PC-9 (cell line): ENCODE data around the gene FUT9. TPM values are rescaled to one million over a fixed set of nuclear protein-coding genes. Genes with fewer than 3 reads are reported as not detected.

ENCODE experiments used
- BruUV-seq: library from RNA; stranded (reverse); fragments of 400-500 nt; replicated peaks from 2 replicates; lab custom pipeline; 2021; lab: Mats Ljungman, UMichigan
- CTCF ChIA-PET: fragments of 300-600 bp; sonication (Branson Sonifier 250); formaldehyde crosslinking; loops from one replicate; lab custom pipeline; 2022; ENCODE audit warnings: antibody characterized with exemption; lab: Charles Lee
- POLR2A ChIA-PET: fragments of 300-600 bp; sonication (Branson Sonifier 250); formaldehyde crosslinking; loops from one replicate; lab custom pipeline; 2022; ENCODE audit warnings: antibody characterized with exemption; ENCODE audit not compliant: unreplicated experiment; lab: Charles Lee
- DNase-seq, 2 experiments: peaks; one replicate each; pipeline versions ENCODE4 v3.0.0 to v3.0.0-alpha.2; 2015 to 2022; ENCODE audit warnings: mixed read lengths in 1 of 2
- H2AFZ ChIP-seq: fragments of 200-600 bp; sonication (generic); 2 replicates; pipeline ENCODE4 v1.8.1; 2017; ENCODE audit warnings: antibody characterized with exemption
- H3F3A ChIP-seq: fragments of 200-600 bp; sonication (generic); 2 replicates; pipeline ENCODE4 v1.8.1; 2017; ENCODE audit warnings: antibody characterized with exemption, mild to moderate bottlenecking, low read depth; ENCODE audit not compliant: insufficient read depth
- H3K27ac ChIP-seq: fragments of 200-600 bp; sonication (generic); 2 replicates; pipeline ENCODE4 v1.6.1; 2016; ENCODE audit warnings: mixed run types
- H3K27me3 ChIP-seq: fragments of 200-600 bp; sonication (generic); 2 replicates; pipeline ENCODE4 v1.6.1; 2016; ENCODE audit warnings: low read depth, mixed run types; ENCODE audit not compliant: insufficient read depth
- H3K36me3 ChIP-seq: fragments of 200-600 bp; sonication (generic); 2 replicates; pipeline ENCODE4 v1.6.1; 2016; ENCODE audit warnings: low read depth, mixed run types
- H3K4me1 ChIP-seq: fragments of 200-600 bp; sonication (generic); replicated peaks from 2 replicates; pipeline ENCODE4 v1.6.1; 2016; ENCODE audit warnings: mixed run types; ENCODE audit not compliant: insufficient read depth
- H3K4me2 ChIP-seq: fragments of 200-600 bp; sonication (generic); 2 replicates; pipeline ENCODE4 v1.6.1; 2017; ENCODE audit warnings: mixed run types
- H3K4me3 ChIP-seq: fragments of 200-600 bp; sonication (generic); 2 replicates; pipeline ENCODE4 v1.6.1; 2016; ENCODE audit warnings: mixed run types
- H3K79me2 ChIP-seq: fragments of 200-600 bp; sonication (generic); 2 replicates; pipeline ENCODE4 v1.6.1; 2017; ENCODE audit warnings: low read depth, mixed run types
- H3K9me2 ChIP-seq: fragments of 200-600 bp; sonication (generic); 2 replicates; pipeline ENCODE4 v1.8.1; 2017; ENCODE audit warnings: mild to moderate bottlenecking; ENCODE audit not compliant: insufficient read depth
- H3K9me3 ChIP-seq: fragments of 200-600 bp; sonication (generic); 2 replicates; pipeline ENCODE4 v1.8.1; 2016; ENCODE audit warnings: low read depth; ENCODE audit not compliant: insufficient read depth
- H4K20me1 ChIP-seq: fragments of 200-600 bp; sonication (generic); 2 replicates; pipeline ENCODE4 v1.8.1; 2017; ENCODE audit not compliant: insufficient read depth
- EZH2 ChIP-seq: fragments of 200-600 bp; sonication (generic); IDR thresholded peaks from 2 replicates; pipeline ENCODE4 v1.8.0; 2017; ENCODE audit warnings: antibody characterized with exemption, low read depth
- intact Hi-C: fragments of 100-400 bp; cut with micrococcal nuclease; formaldehyde crosslinking; loops from one replicate; pipeline ENCODE4 v1.10.0; 2022; ENCODE audit not compliant: unreplicated experiment
- total RNA-seq: library from RNA; stranded (reverse); gene quantifications from 2 replicates; pipeline ENCODE4 v1.2.3, GENCODE V29; 2021
- TF ChIP-seq, protein P1 (sequence below): fragments of 200-600 bp; sonication (generic); conservative IDR thresholded peaks from 2 replicates; pipeline ENCODE4 v1.6.1; 2017; ENCODE audit warnings: mixed run types, antibody characterized with exemption, mild to moderate bottlenecking, moderate library complexity

Gene FUT9
- total RNA-seq, 1 experiment from 2014 or later: 6.9 TPM

- H3K4me3 ChIP-seq: peak overlapping the region; percentile 80
- POLR2A ChIA-PET: interaction anchor here (0.6 kb wide), 2 partner anchors 136 to 139 kb away, joined by 4 to 8 read pairs; no protein-coding TSS in a partner anchor
Measured at GRCh38 chr6:96016334-96017069, 728 bp downstream of the FUT9 start.

DNA sequence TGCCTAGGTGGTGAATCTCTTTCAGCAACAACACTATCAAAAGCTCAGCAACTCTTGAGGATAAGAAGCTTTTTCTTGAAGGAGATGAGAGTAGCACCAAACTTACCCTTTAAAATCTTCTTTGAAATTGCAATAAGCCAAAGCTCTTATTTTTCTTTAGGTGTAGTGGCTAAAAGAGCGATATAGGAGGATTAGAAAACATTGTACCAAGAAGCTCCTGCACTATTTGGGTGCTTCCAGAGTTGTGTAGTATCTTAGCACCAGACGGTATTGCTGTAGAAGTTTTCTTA, 1.2 kb downstream of the FUT9 start:
- H3K9me3 ChIP-seq: no peaks in the 10 kb centered on the region
- peak overlapping the region; percentile 80; the same call in 1 of the 2 replicates for H3K4me3 ChIP-seq
- peaks cover 32% of the 10 kb centered on the region for H3K4me1 ChIP-seq
- no peak for DNase-seq
- peak overlapping the region; percentile 97 for H2AFZ ChIP-seq
- H3K79me2 ChIP-seq: peaks cover 36% of the 10 kb centered on the region
- H3K4me2 ChIP-seq: peak overlapping the region; percentile 95
- no peaks in the 10 kb centered on the region for H3K9me2 ChIP-seq
- H3K36me3 ChIP-seq: no peaks in the 10 kb centered on the region
- no peaks in the 10 kb centered on the region for H3F3A ChIP-seq
- H4K20me1 ChIP-seq: no peaks in the 10 kb centered on the region
- BruUV-seq: no TSS peak
- intact Hi-C loops: loop anchor here (2.0 to 5.0 kb wide), 3 partner anchors 88 to 450 kb away; no protein-coding TSS in a partner anchor
- ChIA-PET POLR2A (no interaction called here), CTCF (no interaction called here)
- no peaks in the 10 kb centered on the region for H3K27me3 ChIP-seq
- no peak overlapping the region for H3K27ac ChIP-seq
- TF ChIP-seq EZH2: no peak
- TF ChIP-seq, protein P1, sequence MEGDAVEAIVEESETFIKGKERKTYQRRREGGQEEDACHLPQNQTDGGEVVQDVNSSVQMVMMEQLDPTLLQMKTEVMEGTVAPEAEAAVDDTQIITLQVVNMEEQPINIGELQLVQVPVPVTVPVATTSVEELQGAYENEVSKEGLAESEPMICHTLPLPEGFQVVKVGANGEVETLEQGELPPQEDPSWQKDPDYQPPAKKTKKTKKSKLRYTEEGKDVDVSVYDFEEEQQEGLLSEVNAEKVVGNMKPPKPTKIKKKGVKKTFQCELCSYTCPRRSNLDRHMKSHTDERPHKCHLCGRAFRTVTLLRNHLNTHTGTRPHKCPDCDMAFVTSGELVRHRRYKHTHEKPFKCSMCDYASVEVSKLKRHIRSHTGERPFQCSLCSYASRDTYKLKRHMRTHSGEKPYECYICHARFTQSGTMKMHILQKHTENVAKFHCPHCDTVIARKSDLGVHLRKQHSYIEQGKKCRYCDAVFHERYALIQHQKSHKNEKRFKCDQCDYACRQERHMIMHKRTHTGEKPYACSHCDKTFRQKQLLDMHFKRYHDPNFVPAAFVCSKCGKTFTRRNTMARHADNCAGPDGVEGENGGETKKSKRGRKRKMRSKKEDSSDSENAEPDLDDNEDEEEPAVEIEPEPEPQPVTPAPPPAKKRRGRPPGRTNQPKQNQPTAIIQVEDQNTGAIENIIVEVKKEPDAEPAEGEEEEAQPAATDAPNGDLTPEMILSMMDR: no peak

More at GRCh38 chr6:96016334-96017069, 728 bp downstream of the FUT9 start:
- no peaks in the 10 kb centered on the region for H3K9me2 ChIP-seq
- H3K79me2 ChIP-seq: peaks cover 36% of the 10 kb centered on the region
- DNase-seq: no peak
- H2AFZ ChIP-seq: peak overlapping the region; percentile 97
- peak overlapping the region; percentile 95 for H3K4me2 ChIP-seq
- H3K27ac ChIP-seq: no peak overlapping the region
- H3K27me3 ChIP-seq: no peaks in the 10 kb centered on the region
- H3K36me3 ChIP-seq: no peaks in the 10 kb centered on the region
- no peaks in the 10 kb centered on the region for H3F3A ChIP-seq
- no peaks in the 10 kb centered on the region for H3K9me3 ChIP-seq
- BruUV-seq: TSS peak; percentile 55
- H4K20me1 ChIP-seq: no peaks in the 10 kb centered on the region
- no peak for TF ChIP-seq EZH2
- TF ChIP-seq, protein P1: no peak
- intact Hi-C loops: loop anchor here (2.0 to 5.0 kb wide), 3 partner anchors 88 to 451 kb away; no protein-coding TSS in a partner anchor
- CTCF ChIA-PET: interaction anchor here (0.5 to 0.9 kb wide), 2 partner anchors 197 to 333 kb away, joined by 5 to 9 read pairs; no protein-coding TSS in a partner anchor
- H3K4me1 ChIP-seq: peaks cover 32% of the 10 kb centered on the region

DNA sequence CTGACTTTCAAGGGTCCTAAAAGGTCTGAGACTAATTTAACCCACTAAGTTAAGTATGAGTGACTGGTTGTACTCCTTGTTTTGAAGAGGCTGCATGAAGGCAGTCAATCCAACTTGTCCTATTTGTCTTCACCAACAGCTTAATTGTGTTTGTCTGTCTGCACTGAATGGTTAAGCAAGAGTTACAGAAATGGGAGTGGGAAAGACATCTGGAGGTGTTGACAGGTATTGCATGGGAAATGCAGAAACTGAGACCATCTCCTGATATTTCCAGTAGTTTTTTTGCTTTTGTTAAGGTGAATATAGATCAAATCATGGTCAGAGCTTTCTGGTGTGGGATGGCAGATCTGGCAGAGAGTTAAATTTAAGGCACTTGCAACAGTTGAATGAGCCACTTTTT, 6.5 kb downstream of the FUT9 start:
- H2AFZ ChIP-seq: no peak overlapping the region
- no peaks in the 10 kb centered on the region for H3K9me3 ChIP-seq
- H3K9me2 ChIP-seq: no peaks in the 10 kb centered on the region
- peaks cover 9% of the 10 kb centered on the region for H3K4me1 ChIP-seq
- H3K4me3 ChIP-seq: no peak overlapping the region
- no TSS peak for BruUV-seq
- H3K4me2 ChIP-seq: no peak overlapping the region
- ChIA-PET POLR2A (interaction anchor here (0.7 kb wide), 1 partner anchor 217 kb away, joined by 3 read pairs; no protein-coding TSS in a partner anchor), CTCF (no interaction called here)
- TF ChIP-seq, protein P1: 0 out of 2 replicates have a peak, but pooled peaks have one; percentile 19
- no peak for TF ChIP-seq EZH2
- no peaks in the 10 kb centered on the region for H3K36me3 ChIP-seq
- peaks cover 25% of the 10 kb centered on the region for H3K79me2 ChIP-seq
- no peak overlapping the region for H3K27ac ChIP-seq
- no peaks in the 10 kb centered on the region for H3F3A ChIP-seq
- H3K27me3 ChIP-seq: no peaks in the 10 kb centered on the region
- no peaks in the 10 kb centered on the region for H4K20me1 ChIP-seq
- intact Hi-C loops: no loop called here
- no peak for DNase-seq
